GM18909 (cell line): ENCODE results near the gene ARID3C.
A peak's percentile ranks its signal among the peaks of the same experiment; 100 is the strongest.
"Not testable (repeated sequence)": the region's sequence is repeated elsewhere in the genome, so short reads cannot be mapped to it uniquely, and the experiment has no call there.

Experiments
- ATAC-seq: cut with Tn5 transposase; IDR thresholded peaks from one replicate; pipeline ENCODE4 v1.9.1; 2021; ENCODE audit warnings: mild to moderate bottlenecking; ENCODE audit not compliant: unreplicated experiment, poor library complexity

Gene ARID3C

DNA sequence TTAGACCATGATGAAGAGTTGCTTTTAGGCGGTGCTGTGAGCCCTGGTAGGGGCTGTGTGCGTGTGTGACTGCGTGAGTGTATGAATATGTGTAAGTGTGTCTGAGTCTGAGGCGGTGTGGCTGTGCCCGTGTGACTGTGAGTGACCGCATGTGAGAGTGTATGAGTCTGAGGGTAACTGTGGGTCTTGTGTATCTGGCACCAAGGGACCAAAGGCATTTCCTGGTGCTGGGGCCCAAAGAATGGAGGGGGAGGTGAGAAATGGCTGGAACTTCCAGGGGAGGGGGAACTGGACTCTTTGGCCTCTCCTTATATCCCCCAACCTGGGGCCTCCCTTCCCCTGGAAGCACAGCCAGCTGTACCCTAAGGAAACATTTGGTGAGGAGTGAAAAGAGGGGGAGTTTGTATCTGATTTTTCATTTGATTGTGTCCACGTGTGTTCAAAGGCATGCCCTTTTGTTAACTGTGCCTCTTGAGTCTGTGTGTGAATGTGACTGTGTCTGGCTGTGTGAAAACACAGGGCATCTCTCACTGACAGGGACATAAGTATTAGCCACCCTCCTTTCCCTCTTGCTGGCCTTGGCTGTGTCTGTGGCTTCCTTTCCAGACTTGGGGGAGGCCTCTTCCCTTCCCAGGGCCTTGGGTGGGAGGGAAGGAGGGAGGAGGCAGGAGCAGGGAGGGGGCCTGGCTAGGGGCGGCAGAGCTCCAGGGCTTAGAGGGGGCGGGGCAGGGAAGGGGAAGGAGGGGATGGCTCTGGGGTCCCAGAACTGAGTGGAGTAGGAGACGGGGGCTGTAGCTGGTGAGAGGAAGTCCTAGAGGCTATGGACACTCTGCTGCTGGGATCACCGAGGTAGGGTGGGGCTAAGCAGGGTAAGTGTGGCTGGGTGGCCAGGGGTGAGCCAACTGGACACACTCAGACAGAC is 24.5 kb upstream of the ARID3C start:
- no peak for ATAC-seq

DNA sequence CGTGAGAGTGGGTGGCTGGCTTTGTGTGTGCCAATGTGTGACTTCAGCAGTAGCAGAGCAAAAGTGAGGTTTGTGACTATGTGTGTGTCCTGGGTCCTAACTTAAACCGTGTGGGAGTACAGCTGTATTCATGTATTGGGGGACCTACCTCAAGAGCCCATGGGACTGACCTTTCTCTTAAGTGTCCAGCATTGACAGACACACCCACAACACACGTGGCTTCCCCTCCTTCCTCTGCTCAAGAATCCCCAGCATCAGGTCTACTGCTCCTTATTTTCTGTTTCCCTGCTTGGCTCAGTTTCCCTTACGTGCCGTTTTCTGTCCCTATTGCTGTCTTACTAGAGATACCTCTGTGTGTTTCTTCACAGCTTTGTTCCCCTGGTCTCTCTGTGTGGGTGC is 23.7 kb upstream of the ARID3C start:
- ATAC-seq, result no peak

DNA sequence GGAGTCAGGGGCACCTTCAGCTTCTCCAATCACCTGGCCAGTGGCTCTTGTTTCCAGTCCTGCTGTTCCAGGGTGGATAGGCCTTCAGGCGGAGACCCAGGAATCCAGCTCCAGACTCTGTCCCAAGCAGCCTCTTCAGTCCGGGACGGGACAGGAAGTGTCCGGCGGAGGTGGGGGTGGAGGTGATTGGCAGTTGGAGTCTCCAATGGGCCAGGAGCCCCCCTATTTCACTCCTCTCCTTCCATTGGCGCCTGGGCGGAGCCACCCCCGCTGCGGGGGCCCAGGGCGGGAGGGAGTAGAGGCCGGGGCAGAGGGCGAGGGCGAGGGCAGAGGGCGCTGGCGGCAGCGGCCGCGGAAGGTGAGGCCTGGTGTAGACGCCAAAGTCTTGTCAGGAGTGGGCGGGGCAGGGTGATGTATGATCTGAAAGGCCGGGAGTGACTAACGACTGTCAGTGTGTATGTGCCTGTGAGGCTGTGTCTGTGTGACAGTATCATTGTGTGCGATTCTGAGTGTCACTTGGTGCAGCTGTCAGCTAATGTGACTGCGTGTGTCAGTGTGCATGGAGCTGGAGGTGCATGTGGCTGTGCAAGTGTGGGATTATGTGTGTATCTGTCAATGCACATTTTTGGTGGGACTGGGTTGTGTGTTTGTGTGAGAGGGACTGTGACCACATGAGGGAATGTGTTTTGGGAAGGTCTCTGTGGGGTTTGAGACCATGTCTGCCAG is 23.2 kb upstream of the ARID3C start, which contains the start of gene IL11RA:
TSS of gene IL11RA (plus strand) at position 310 of the 726 bp plus-strand sequence. CDS start 3,033 bp downstream, outside the sequence.
- ATAC-seq, result no peak

DNA sequence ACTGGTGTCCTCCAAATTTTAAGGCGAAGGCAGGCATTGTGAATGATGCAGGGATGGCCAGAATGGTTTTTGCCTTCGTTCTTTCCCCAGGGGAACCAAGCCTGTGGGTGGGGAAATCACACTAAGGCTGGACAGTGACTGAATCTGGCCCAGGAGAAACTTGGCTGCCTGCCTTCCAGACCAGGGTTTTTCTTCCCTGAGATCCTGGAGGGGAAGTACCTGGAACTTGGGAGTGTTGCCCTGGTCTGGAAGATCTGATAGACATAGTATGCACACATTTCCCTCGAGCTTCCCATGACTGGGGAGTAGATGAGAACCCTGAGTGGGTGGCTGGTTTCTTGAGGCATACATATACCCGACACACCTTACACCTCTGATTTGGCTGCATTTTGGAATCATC is 22.5 kb upstream of the ARID3C start:
- no peak for ATAC-seq

DNA sequence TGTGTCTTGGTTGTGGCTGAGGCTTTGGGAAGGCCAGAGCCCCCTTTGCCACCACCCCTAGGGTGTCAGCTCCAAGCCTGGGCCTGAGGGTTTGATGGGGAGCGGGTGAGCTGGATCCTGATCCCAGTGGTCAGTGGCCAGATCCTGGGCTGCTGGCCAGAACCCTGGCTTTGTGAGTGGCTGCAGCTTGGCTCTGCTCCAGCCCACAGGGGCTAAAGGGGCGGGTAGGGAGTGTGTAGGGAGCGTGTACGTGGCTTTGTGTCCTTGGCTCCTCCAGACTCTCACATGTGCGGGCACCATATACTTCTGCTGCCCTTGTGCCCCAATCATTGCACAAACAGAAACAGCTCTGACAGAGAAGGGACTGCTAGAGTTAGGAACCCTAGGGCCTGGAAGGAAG is 21.9 kb upstream of the ARID3C start:
- no peak for ATAC-seq

DNA sequence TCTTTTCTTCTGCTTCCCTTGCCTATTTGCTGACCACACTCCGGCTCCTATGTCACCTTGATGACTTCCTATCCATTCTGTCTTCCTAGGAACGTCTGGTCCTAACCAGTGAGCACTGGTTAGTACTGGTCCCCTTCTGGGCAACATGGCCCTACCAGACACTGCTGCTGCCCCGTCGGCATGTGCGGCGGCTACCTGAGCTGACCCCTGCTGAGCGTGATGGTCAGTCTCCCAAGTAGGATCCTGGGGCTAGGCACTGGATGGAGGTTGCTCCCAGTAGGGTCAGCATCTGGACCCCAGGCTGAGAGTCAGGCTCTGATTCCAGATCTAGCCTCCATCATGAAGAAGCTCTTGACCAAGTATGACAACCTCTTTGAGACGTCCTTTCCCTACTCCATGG is 19.8 kb upstream of the ARID3C start:
- ATAC-seq, result no peak

DNA sequence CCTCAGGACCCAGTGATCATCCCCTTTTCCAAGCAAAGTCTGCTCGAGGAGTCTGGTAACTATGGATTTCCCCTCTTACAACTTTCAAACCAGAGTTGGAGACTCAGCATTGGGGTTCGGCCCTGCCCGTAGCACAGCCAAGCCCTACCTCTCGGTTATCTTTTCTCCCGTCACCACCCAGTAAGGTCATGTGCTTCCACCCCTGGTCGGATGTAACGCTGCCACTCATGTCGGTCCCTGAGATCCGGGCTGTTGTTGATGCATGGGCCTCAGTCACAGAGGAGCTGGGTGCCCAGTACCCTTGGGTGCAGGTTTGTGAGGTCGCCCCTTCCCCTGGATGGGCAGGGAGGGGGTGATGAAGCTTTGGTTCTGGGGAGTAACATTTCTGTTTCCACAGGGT is 18.8 kb upstream of the ARID3C start:
- ATAC-seq, result no peak

DNA sequence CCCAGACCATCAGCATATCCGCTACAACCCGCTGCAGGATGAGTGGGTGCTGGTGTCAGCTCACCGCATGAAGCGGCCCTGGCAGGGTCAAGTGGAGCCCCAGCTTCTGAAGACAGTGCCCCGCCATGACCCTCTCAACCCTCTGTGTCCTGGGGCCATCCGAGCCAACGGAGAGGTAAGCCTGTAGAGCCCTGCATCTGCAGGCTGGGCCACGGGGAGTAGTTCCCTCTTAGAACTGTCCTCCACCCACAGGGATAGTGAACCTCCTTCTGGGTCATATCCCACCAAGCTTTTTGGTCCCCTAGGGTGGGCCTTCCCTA is 18.2 kb upstream of the ARID3C start:
- ATAC-seq, result no peak

DNA sequence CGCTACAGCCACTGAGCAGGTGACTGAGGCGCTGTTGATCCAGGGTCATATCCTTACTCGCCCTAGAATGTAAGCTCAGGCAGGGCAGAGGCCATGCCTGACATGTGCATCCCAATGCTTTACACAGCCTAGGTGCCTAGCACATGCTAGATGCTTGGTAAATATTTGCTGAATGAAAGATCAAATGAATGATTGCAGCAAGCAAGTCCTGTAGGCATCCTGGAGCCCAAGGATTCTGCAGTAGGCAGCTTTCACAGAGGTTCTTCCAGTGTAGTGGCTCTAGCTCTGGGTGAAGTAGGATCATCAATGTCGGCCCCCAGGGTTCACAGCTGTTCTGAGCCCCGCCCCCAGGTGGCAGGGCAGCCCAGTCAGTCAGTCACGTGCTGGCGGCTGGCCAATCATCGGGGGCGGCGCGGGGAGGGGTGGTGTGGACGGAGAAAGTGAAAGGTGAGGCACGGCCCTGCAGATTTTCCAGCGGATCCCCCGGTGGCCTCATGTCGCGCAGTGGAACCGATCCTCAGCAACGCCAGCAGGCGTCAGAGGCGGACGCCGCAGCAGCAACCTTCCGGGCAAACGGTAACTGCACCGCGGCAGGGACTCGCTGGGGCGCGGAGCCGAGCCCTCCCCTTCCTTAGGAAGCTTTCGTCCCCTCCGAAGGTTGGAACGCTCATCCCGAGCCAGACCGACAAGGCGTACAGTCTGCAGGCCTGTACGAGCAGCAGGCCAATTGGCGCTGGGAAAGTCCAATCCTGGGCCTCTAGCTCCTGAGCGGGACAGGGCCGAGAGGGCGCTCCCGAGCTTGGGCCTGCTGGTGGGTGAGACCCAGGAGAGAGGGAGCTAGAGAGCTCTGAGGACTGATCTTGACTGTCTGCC is 17.6 kb upstream of the ARID3C start, which contains the start of gene GALT:
TSS of gene GALT (plus strand) at position 465 of the 873 bp plus-strand sequence. CDS start at position 495, 30 bp downstream.
- peak; percentile 91 for ATAC-seq

DNA sequence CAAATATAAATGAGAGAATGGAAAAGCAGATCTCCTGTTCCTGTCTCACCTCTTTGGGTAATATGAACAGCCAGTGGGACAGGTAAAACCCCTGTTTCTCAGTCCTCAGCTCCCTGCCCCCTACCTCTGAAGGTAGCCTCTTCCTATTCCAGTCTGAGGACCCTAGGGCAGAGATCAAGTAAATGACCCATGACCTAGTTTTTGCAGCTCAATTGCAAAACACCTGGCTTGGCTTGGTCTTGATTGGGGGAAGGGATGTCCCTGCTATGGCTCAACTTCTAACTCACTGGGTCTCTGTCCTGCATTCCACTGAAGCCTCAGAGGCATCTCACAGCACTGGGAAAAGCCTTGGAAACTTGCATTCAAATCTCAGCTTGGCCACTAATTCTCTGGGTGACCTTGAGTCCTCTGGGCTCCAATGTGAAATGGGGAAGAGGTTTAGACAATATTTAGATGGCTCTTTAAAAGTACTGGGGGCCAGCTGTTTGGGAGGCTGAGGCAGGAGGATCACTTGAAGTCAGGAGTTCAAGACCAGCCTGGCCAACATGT is 16.0 kb upstream of the ARID3C start:
- no peak for ATAC-seq

DNA sequence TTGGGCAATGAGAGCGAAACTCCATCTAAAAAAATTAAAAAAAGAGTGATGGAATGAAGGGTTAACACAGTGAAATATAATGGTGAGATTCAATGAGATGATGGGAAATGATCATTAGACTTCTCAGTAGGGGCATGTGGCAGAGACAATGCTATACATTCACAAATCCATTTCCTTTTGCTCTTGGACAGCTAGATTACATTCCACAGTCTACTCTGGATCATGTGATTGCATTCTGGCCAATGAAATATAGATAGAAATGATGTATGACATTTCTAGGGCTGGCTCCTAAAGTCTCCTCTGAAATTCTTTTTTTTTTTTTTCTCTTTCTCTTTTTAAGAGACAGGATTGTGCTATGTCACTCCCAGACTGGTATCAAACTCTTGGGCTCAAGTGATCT is 13.8 kb upstream of the ARID3C start:
- no peak for ATAC-seq

DNA sequence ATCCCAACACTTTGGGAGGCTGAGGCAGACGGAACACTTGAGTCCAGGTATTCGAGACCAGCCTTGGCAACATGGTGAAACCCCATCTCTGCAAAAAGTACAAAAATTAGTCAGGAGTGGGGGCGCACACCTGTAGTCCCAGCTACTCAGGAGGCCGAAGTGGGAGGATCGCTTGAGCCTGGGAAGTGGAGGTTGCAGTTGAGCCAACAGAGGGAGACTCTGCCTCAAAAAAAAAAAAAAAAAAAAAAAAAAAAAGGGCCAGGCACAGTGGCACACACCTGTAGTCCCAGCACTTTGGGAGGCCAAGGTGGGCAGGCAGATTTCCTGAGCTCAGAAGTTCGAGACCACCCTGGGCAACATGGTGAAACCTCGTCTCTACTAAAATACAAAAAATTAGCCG is 10.5 kb upstream of the ARID3C start:
- ATAC-seq, result not testable (repeated sequence)

DNA sequence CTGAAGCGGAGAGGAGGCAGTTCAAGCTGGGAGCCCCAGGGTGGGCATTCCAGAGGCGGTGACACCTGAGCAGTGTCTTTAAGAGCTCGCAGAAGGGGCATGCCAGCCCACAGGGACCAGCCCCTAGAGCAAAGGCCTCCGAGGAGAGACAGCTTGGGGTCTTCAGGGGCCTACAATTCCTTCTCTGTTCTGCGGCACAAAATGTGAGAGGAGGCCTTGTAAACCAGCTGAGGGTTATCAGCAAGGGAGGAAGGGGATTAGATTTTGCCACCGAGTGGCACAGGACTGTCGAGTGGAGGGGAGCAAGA is 9.2 kb upstream of the ARID3C start:
- no peak for ATAC-seq

DNA sequence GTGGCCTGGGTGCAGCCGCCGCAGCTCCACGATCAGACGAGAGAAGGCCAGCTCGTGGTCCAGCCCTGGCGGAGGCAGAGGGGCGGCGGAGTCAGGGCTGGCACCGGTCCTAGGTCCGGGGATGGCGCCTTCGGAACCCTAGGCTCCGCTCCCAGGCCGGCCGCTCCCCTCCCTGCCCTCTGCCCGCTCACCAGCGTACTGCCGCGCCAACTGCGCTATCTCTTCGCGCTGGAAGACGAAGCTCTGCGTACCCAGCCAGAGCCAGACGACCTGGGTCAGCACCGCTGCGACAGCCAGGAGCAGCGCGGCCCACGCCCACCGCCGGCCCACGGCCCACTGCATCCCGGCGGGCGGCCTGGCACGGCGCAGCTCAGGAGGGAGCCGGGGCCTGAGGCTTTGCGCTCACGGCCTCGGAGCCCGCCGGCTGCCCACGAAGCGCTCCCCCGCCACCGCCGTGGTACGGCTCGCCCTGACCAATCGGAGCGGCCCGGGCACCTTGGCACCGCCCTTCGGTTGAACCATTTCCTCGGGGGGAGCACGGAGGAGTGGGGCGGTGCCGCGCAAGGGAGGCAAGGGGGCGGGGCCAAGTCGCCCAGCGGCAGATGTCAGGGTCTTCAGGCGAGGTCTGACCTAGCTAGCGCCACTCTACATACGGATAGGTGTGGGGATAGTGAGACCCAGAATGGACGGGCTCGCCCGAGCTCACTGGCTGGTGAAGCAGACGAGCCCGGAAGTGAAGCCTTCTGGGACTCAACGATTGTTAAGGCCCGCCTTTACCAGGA is 8.7 kb upstream of the ARID3C start, which contains the start of gene SIGMAR1:
TSS of gene SIGMAR1 (minus strand) at position 432 of the 782 bp plus-strand sequence. CDS start at position 342, 90 bp downstream.
- ATAC-seq, result peak; percentile 89

DNA sequence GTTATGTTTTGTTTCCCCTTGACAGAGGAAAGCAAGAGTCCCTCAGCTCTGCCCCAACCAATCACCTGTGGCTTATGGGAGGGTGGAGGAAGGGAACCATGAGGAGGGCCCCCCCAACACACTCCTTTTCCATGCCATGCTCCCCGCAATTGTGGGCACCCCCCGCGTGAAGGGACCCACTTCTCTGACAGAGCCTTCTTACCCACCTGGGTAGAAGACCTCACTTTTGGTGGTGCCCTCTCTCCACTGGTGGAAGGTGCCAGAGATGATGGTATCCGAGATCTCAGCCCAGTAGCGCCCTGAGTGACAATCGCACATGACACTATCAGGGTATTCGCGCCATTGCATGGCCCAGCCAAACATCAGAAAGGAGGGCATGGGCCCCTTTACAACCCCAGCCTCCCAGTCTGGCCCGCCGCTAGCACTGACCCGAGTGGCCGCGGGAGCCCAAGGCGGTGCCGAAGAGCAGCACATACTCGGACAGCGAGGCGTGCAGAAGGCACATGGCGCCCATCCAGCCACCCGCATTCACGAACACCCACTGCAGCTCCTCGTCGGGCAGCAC is 8.0 kb upstream of the ARID3C start:
- no peak for ATAC-seq

DNA sequence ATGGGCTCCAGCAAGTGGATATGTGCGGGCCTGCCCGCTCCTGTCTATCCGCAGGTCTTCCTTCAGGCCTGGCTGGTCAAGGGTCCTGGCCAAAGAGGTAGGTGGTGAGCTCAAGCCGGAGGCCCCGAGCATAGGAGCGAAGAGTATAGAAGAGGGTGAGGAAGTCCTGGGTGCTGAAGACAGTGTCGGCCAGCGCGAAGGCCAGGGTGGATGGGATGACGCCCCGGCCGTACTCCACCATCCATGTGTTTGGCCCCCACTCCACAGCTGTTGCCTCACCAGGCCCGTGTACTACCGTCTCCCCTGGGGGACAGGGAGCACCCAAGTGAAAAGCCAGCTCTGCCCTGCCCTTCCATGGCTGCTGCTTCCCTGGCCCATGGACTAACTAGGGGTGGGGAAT is 6.7 kb upstream of the ARID3C start:
- no peak for ATAC-seq

DNA sequence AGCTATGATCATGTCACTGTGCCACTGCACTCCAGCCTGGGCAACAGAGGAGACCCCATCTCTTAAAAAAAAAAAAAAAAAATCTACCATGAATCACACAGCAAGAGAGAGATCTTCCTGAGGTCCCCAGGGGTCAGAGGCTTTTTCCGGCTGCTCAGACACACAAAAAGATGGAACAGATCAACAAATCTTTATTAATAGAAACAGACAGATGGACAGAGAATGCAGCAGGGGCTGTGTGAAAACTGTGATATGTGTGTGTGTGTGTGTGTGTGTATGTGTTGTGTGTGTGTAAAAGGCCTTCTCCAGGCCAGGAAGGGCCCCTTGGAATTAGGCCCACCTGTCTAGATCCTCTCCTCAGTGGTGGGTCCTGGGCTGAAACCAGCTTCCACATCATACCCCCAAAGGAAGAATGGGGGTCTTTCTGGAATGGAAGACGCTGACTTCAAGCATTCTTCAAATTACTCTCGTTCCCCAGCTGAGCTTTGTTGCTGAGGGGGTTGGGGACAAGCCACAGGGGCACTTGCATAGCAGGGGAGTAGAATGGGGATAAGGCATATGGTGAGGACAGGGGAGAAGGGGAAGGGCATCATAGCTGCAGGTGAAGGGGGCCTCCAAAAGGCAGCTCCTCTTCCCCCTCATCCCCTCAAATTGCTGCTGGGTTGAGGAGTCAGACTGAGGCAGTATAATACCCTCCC is 5.8 kb upstream of the ARID3C start:
- no peak for ATAC-seq

DNA sequence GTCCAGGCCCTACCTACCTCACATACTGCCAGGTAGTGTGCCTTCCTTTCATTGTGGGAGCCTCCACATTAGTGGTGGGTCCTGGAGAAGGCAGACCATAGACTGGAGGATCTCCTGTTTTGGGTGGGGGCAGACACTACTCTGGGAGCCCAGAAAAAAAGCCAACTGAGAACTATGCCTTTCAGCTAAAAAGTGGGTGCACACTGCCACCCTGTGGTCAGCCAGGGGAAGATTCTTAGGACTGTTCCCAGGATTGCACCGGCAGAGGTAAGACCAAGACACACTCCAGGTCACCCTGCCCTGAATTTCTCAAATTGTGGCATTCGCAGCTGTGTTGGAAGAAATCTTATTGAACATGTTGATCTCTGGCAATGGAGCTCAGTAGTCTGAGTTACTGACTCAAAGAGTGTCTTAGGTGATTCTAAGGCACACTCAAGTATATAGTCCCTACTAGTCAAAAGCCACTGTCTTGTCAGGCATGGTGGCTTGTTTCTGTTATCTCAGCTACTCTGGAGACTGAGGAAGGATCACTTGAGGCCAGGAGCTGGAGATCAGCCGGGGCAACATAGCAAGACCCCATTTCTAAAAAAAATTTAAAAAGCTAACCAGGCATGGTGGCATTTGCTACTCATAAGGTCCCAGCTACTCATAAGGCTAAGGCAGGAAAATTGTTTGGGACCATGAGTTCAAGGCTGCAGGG is 5.1 kb upstream of the ARID3C start:
- ATAC-seq, result peak; percentile 42
